Adrenal gland (tissue), 5 donors: Measurements from ENCODE around the gene KIF21B.

Experiments
- POLR2A ChIP-seq, 2 donors: fragments of 450-650 bp; IDR thresholded peaks; one replicate each; pipeline ENCODE4 v1.6.1; 2017; ENCODE audit warnings: antibody characterized with exemption in 2 of 2, mild to moderate bottlenecking in 2 of 2, moderate library complexity in 1 of 2
- TF ChIP-seq, protein P1 (sequence below), 6 experiments: fragments of 450-650 bp in 4 of 6; fragments of 200-600 bp in 2 of 6; sonication (generic) in 1 of 6; IDR thresholded peaks; 1 replicate in 5 of 6; 2 replicates in 1 of 6; pipeline versions ENCODE4 v1.5.1 to v1.8.0; 2016 to 2021; ENCODE audit warnings: antibody characterized with exemption in 6 of 6, mild to moderate bottlenecking in 2 of 6, moderate library complexity in 1 of 6
- donor health status: DM: no; HTN: no; CAD: no.

DNA sequence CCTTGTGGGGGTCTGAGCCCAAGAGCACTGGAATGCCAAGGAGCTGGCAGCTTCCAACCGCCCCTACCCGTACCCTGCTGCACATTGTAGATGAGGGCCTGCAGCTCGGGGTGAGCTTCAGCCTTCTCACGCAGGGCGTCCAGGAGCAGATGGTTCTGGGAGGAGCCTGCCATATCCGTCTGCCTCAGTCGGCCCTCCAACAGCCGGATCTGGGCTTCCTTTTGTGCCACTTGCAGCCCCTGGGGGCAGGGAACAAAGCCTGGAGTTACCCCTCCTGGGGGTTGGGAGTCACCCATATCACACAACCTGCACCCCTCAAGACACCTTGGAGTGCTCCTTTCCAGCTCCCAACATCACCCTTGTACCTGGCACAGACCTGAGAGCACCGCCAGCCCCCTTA lies 34.8 kb downstream of the KIF21B start:
- TF ChIP-seq, protein P1, sequence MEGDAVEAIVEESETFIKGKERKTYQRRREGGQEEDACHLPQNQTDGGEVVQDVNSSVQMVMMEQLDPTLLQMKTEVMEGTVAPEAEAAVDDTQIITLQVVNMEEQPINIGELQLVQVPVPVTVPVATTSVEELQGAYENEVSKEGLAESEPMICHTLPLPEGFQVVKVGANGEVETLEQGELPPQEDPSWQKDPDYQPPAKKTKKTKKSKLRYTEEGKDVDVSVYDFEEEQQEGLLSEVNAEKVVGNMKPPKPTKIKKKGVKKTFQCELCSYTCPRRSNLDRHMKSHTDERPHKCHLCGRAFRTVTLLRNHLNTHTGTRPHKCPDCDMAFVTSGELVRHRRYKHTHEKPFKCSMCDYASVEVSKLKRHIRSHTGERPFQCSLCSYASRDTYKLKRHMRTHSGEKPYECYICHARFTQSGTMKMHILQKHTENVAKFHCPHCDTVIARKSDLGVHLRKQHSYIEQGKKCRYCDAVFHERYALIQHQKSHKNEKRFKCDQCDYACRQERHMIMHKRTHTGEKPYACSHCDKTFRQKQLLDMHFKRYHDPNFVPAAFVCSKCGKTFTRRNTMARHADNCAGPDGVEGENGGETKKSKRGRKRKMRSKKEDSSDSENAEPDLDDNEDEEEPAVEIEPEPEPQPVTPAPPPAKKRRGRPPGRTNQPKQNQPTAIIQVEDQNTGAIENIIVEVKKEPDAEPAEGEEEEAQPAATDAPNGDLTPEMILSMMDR (IDR thresholded peaks at IDR 0.05) = no peak
- no peak for TF ChIP-seq POLR2A (IDR thresholded peaks at IDR 0.05)
